Mucosa of descending colon (tissue), 3 donors: ENCODE measurements around the gene HDLBP. TPM values are rescaled to one million over a fixed set of nuclear protein-coding genes. Genes with fewer than 3 reads are reported as not detected.

Source experiments
- ATAC-seq: fragments of 200-7000 bp; cut with Tn5 transposase; one replicate; pipeline ENCODE4 v1.9.1; 2020; ENCODE audit warnings: mild to moderate bottlenecking, moderate library complexity
- DNase-seq, 3 donors: peaks; one replicate each; pipeline ENCODE4 v3.0.0-alpha.2; 2020
- H3K36me3 ChIP-seq: fragments of 200-600 bp; one replicate; pipeline ENCODE4 v1.8.0; 2021; ENCODE audit warnings: low read depth, mild to moderate bottlenecking
- H3K4me1 ChIP-seq: fragments of 200-600 bp; one replicate; pipeline ENCODE4 v1.8.0; 2021; ENCODE audit warnings: low read depth, mild to moderate bottlenecking
- H3K4me3 ChIP-seq: fragments of 200-600 bp; one replicate; pipeline ENCODE4 v1.8.0; 2021; ENCODE audit warnings: mild to moderate bottlenecking
- H3K9me3 ChIP-seq: fragments of 200-600 bp; one replicate; pipeline ENCODE4 v1.8.0; 2021; ENCODE audit warnings: mild to moderate bottlenecking
- CTCF ChIP-seq: fragments of 200-600 bp; IDR thresholded peaks from one replicate; pipeline ENCODE4 v1.8.0; 2022; ENCODE audit warnings: antibody characterized with exemption, mild to moderate bottlenecking
- intact Hi-C, 2 donors: fragments of 100-400 bp; cut with DNase I in 1 of 2; cut with micrococcal nuclease in 1 of 2; formaldehyde crosslinking; loops; one replicate each; pipeline versions ENCODE4 v1.11.0 to v1.11.1; 2022; cut with DNase I, micrococcal nuclease
- total RNA-seq, 3 donors: library from RNA; stranded (reverse); fragmentation: NEBNext Ultra II Directional in 2 of 3; extraction: Animal tissue kit (Norgen Biotek cat#: 25700) in 2 of 3; gene quantifications; one replicate each; pipeline versions ENCODE4 v1.2.1 to v1.2.4, GENCODE V29; 2021 to 2023
- donor health status: DM: no; HTN: no; CAD: no; lungs with moderate emphysema.
- donor health status: DM: no; HTN: no; CAD: no.
- donor health status: DM: no; HTN: yes; CAD: no.

HDLBP gene
- total RNA-seq, 3 donors from 2014 or later: 363 to 417 (median 379) TPM

GRCh38 chr2:241275504-241275903, 40.0 kb downstream of the HDLBP start:
- intact Hi-C loops: no loop called here

GRCh38 chr2:241274127-241274526, 41.3 kb downstream of the HDLBP start:
- intact Hi-C loops: no loop called here
- H3K4me1 ChIP-seq: peaks cover 14% of the 10 kb centered on the region
- ATAC-seq (no peak), DNase-seq (no peak)
- TF ChIP-seq CTCF: no peak
- H3K4me3 ChIP-seq: no peak overlapping the region
- no peaks in the 10 kb centered on the region for H3K9me3 ChIP-seq
- H3K36me3 ChIP-seq: no peaks in the 10 kb centered on the region

More at GRCh38 chr2:241275504-241275903, 40.0 kb downstream of the HDLBP start:
- Histone ChIP-seq H3K4me3 (no peak overlapping the region), H3K36me3 (no peaks in the 10 kb centered on the region), H3K4me1 (peaks cover 11% of the 10 kb centered on the region), H3K9me3 (no peaks in the 10 kb centered on the region)
- ATAC-seq (no peak), DNase-seq (no peak)
- no peak for TF ChIP-seq CTCF

DNA sequence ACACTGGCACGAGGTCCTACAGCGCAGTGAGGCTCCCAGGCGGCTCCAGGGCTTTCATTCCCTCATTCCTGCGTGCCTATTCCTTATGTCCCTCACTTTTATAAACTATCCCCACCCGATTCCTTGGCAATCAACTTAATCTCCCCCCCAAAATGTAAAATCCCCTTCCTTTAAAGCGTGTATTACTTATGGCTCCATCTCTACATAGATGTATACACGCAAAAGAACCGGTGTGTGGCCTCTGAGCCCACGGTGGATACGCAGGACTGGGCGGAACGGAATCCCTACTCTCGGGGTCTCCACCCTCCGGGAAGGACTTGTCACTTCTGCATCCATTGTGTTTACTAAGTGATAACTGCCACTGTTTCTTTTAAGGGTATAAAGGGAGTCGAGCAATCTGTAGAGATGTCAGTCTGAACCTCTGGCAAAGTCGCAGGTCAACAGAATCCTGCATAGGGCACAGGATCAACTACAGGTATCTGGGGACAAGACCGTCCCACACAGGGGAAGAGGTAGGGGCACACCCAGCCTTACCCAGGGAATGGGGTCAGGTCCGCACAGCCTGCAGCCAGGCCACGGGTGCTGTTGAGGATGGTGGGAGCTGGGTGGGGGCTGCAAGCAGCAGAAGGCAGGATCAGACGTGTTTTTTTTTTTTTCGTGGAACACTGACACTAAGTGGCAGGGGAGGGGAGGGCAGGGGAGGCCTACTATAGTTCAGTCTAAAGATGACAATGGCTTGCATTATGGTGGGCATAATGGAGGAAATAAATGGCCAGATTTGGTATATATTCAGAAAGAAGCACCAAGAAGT, 42.1 kb downstream of the HDLBP start:
- intact Hi-C loops: no loop called here

GRCh38 chr2:241272303-241273209, 42.9 kb downstream of the HDLBP start:
- no peak for TF ChIP-seq CTCF
- no peaks in the 10 kb centered on the region for H3K9me3 ChIP-seq
- intact Hi-C loops: no loop called here
- peak overlapping the region; percentile 91 for H3K4me3 ChIP-seq
- peak; percentile 78 for ATAC-seq
- peak; percentile 62 to 79 (median 76) for DNase-seq
- H3K36me3 ChIP-seq: no peaks in the 10 kb centered on the region
- peaks cover 14% of the 10 kb centered on the region for H3K4me1 ChIP-seq

More for the DNA sequence above, 42.1 kb downstream of the HDLBP start:
- peaks cover 14% of the 10 kb centered on the region for H3K4me1 ChIP-seq
- no peaks in the 10 kb centered on the region for H3K9me3 ChIP-seq
- peak in 1 of 3 donors; percentile 10 for DNase-seq
- peak; percentile 17 for ATAC-seq
- no peak for TF ChIP-seq CTCF
- peak overlapping the region; percentile 91 for H3K4me3 ChIP-seq
- H3K36me3 ChIP-seq: no peaks in the 10 kb centered on the region

GRCh38 chr2:241271706-241272302, 43.7 kb downstream of the HDLBP start:
- Histone ChIP-seq H3K36me3 (no peaks in the 10 kb centered on the region), H3K4me3 (peak overlapping the region; percentile 91), H3K9me3 (no peaks in the 10 kb centered on the region), H3K4me1 (peaks cover 14% of the 10 kb centered on the region)
- peak; percentile 87 for DNase-seq
- no peak for TF ChIP-seq CTCF
- ATAC-seq: peak; percentile 89
- intact Hi-C loops: no loop called here
